ENCODE measurements around the gene TIPARP. TPM values are rescaled to one million over a fixed set of nuclear protein-coding genes. Genes with fewer than 3 reads are reported as not detected.

TIPARP gene
- total RNA-seq, 1 experiment from 2014 or later = 116 TPM

DNA sequence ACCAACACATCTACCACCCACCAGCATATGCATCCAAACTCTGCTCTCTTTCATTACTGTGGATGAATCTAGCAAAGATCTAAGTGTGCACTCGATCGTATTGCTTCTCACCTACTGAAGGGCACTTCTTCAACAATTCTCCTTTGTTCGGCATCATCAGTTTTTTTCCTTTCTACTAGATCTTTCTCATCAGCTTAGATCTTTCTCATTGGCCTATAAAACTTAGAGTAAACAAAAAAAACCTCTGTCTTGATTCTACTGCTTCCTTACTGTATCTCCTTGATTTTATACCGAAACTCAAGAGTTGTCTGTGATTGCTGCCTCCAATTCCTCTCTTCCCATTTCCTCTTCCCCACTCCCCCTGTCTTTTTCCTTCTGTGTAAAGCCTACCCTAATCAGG lies 36.1 kb upstream of the TIPARP start:
- no peak overlapping the region for H3K4me3 ChIP-seq (ENCODE audit: low read depth, low read length, poor library complexity, severe bottlenecking)
- POLR2A ChIA-PET (ENCODE audit: low non-redundant PET) = no interaction called here
- no peaks in the 10 kb centered on the region for H3K27me3 ChIP-seq (replicated peaks; ENCODE audit: insufficient read depth, low read depth, low read length, poor library complexity)
- H3K27ac ChIP-seq (ENCODE audit: low read depth, low read length, poor library complexity, severe bottlenecking) = no peak overlapping the region
- CTCF ChIA-PET = no interaction called here
- H3K9me3 ChIP-seq (ENCODE audit: low read depth, low read length, poor library complexity, severe bottlenecking) = no peaks in the 10 kb centered on the region
- BruUV-seq (replicated peaks) = no TSS peak
- no peak for DNase-seq (ENCODE audit: low spot score)
- H3K36me3 ChIP-seq (ENCODE audit: insufficient read depth, low read length, poor library complexity, severe bottlenecking) = no peaks in the 10 kb centered on the region
- intact Hi-C loops (cut with micrococcal nuclease; ENCODE audit: unreplicated experiment) = no loop called here
- peaks cover 9% of the 10 kb centered on the region for H3K4me1 ChIP-seq (ENCODE audit: insufficient read depth, low read length, poor library complexity, severe bottlenecking)
- TF ChIP-seq, protein P1, sequence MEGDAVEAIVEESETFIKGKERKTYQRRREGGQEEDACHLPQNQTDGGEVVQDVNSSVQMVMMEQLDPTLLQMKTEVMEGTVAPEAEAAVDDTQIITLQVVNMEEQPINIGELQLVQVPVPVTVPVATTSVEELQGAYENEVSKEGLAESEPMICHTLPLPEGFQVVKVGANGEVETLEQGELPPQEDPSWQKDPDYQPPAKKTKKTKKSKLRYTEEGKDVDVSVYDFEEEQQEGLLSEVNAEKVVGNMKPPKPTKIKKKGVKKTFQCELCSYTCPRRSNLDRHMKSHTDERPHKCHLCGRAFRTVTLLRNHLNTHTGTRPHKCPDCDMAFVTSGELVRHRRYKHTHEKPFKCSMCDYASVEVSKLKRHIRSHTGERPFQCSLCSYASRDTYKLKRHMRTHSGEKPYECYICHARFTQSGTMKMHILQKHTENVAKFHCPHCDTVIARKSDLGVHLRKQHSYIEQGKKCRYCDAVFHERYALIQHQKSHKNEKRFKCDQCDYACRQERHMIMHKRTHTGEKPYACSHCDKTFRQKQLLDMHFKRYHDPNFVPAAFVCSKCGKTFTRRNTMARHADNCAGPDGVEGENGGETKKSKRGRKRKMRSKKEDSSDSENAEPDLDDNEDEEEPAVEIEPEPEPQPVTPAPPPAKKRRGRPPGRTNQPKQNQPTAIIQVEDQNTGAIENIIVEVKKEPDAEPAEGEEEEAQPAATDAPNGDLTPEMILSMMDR (conservative IDR thresholded peaks at IDR 0.05; ENCODE audit: low read depth, low read length) = no peak
- no peak for TF ChIP-seq EZH2 (IDR thresholded peaks at IDR 0.05; ENCODE audit: borderline replicate concordance, low read depth, low read length, poor library complexity, severe bottlenecking)

DNA sequence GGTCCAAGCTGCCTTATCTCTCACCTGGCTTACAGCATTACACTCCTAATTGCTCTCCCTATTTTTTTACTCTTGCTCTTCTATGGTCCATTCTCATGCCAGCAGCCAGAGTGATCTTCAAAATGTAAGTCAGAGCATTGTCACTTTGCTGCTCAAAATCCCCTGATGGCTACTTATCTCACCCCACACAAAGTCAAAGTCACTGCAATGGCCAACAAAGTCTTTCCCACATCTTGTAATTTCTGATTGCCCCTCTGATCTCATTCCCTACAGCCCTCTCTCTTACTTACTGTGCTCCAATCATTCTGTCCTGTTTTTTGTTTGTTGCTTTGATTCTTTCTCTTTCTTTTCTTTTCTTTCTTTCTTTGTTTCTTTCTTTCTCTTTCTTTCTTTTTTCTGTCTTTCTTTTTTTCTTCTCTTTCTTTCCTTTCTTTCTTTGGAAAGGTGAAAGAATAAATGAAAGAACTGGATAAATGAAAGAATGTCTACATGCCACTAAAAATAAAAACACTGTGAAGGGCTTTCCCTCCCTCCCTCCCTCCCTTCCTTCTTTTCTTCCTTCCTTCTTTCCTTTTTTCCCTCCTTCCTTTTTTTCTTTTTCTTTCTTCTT lies 34.9 kb upstream of the TIPARP start:
- BruUV-seq (replicated peaks) = no TSS peak
- no peaks in the 10 kb centered on the region for H3K36me3 ChIP-seq (ENCODE audit: insufficient read depth, low read length, poor library complexity, severe bottlenecking)
- no peak for DNase-seq (ENCODE audit: low spot score)
- no peak for TF ChIP-seq EZH2 (IDR thresholded peaks at IDR 0.05; ENCODE audit: borderline replicate concordance, low read depth, low read length, poor library complexity, severe bottlenecking)
- TF ChIP-seq, protein P1 (conservative IDR thresholded peaks at IDR 0.05; ENCODE audit: low read depth, low read length) = no peak
- H3K27ac ChIP-seq (ENCODE audit: low read depth, low read length, poor library complexity, severe bottlenecking) = no peak overlapping the region
- intact Hi-C loops (cut with micrococcal nuclease; ENCODE audit: unreplicated experiment) = no loop called here
- H3K9me3 ChIP-seq (ENCODE audit: low read depth, low read length, poor library complexity, severe bottlenecking) = no peaks in the 10 kb centered on the region
- ChIA-PET CTCF (no interaction called here), POLR2A (ENCODE audit: low non-redundant PET) (no interaction called here)
- H3K4me3 ChIP-seq (ENCODE audit: low read depth, low read length, poor library complexity, severe bottlenecking) = no peak overlapping the region
- peaks cover 22% of the 10 kb centered on the region for H3K4me1 ChIP-seq (ENCODE audit: insufficient read depth, low read length, poor library complexity, severe bottlenecking)
- H3K27me3 ChIP-seq (replicated peaks; ENCODE audit: insufficient read depth, low read depth, low read length, poor library complexity) = no peaks in the 10 kb centered on the region

DNA sequence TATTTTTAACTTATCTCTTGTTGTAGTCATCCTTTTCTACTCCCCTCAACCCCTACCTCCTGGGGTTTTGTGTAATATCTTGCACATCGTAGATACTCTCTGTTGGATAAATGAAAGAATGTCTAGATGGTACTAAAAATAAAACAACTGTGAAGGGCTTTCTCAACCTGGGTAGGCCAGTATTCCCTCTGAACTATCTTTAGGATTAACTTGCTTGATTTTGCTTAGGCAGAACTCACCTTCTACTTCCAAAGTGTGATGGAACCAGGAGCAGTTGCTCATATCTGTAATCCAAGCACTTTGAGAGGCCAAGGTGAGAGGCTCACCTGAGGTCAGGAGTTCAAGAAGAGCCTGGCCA lies 32.8 kb upstream of the TIPARP start:
- Histone ChIP-seq H3K4me1 (ENCODE audit: insufficient read depth, low read length, poor library complexity, severe bottlenecking) (peaks cover 31% of the 10 kb centered on the region), H3K27me3 (replicated peaks; ENCODE audit: insufficient read depth, low read depth, low read length, poor library complexity) (no peaks in the 10 kb centered on the region), H3K9me3 (ENCODE audit: low read depth, low read length, poor library complexity, severe bottlenecking) (peaks cover under 1% of the 10 kb centered on the region), H3K27ac (ENCODE audit: low read depth, low read length, poor library complexity, severe bottlenecking) (no peak overlapping the region), H3K36me3 (ENCODE audit: insufficient read depth, low read length, poor library complexity, severe bottlenecking) (no peaks in the 10 kb centered on the region), H3K4me3 (ENCODE audit: low read depth, low read length, poor library complexity, severe bottlenecking) (no peak overlapping the region)
- DNase-seq (ENCODE audit: low spot score) = no peak
- POLR2A ChIA-PET (ENCODE audit: low non-redundant PET) = no interaction called here
- CTCF ChIA-PET = no interaction called here
- TF ChIP-seq, protein P1 (conservative IDR thresholded peaks at IDR 0.05; ENCODE audit: low read depth, low read length) = no peak
- TF ChIP-seq EZH2 (IDR thresholded peaks at IDR 0.05; ENCODE audit: borderline replicate concordance, low read depth, low read length, poor library complexity, severe bottlenecking) = no peak
- intact Hi-C loops (cut with micrococcal nuclease; ENCODE audit: unreplicated experiment) = no loop called here
- BruUV-seq (replicated peaks) = no TSS peak

Data from A673 (cell line).